GM06990 (cell line): Measurements from ENCODE around the gene RPL36.

ENCODE experiments used
- DNase-seq: peaks from one replicate; pipeline ENCODE4 v3.0.0-alpha.2; 2011; ENCODE audit not compliant: insufficient read length; ENCODE audit errors: extremely low read depth
- H3K27me3 ChIP-seq: replicated peaks from 2 replicates; pipeline ENCODE4 v1.6.0; 2011; ENCODE audit warnings: low read length; ENCODE audit not compliant: control insufficient read depth, insufficient read depth
- H3K36me3 ChIP-seq: 2 replicates; pipeline ENCODE4 v1.5.1; 2011; ENCODE audit warnings: low read length; ENCODE audit not compliant: control insufficient read depth, insufficient read depth
- H3K4me3 ChIP-seq: replicated peaks from 2 replicates; pipeline ENCODE4 v1.5.1; 2011; ENCODE audit warnings: low read depth, mild to moderate bottlenecking, control low read depth, low read length
- CTCF ChIP-seq: IDR thresholded peaks from 2 replicates; pipeline ENCODE4 v1.5.1; 2011; ENCODE audit warnings: low read length, control low read depth, mild to moderate bottlenecking, inconsistent platforms; ENCODE audit not compliant: insufficient read depth, poor library complexity, severe bottlenecking

Gene RPL36

GRCh38 chr19:5703819-5704818 lies 14.0 kb downstream of the RPL36 start:
- TF ChIP-seq CTCF, result no peak
- H3K27me3 ChIP-seq, result no peaks in the 10 kb centered on the region
- no peak overlapping the region for H3K4me3 ChIP-seq
- H3K36me3 ChIP-seq, result peaks cover 46% of the 10 kb centered on the region
- no peak for DNase-seq

GRCh38 chr19:5705552-5705951 lies 15.5 kb downstream of the RPL36 start:
- Histone ChIP-seq H3K36me3 (peaks cover 43% of the 10 kb centered on the region), H3K27me3 (no peaks in the 10 kb centered on the region), H3K4me3 (no peak overlapping the region)
- no peak for DNase-seq
- TF ChIP-seq CTCF, result no peak

GRCh38 chr19:5706876-5707573 lies 16.9 kb downstream of the RPL36 start:
- no peak for TF ChIP-seq CTCF
- Histone ChIP-seq H3K27me3 (no peaks in the 10 kb centered on the region), H3K36me3 (peaks cover 50% of the 10 kb centered on the region), H3K4me3 (no peak overlapping the region)
- DNase-seq, result no peak

GRCh38 chr19:5707576-5708575 lies 17.8 kb downstream of the RPL36 start:
- H3K27me3 ChIP-seq, result no peaks in the 10 kb centered on the region
- TF ChIP-seq CTCF, result no peak
- H3K36me3 ChIP-seq, result peaks cover 56% of the 10 kb centered on the region
- no peak for DNase-seq
- H3K4me3 ChIP-seq, result no peak overlapping the region

GRCh38 chr19:5711025-5711424 lies 20.9 kb downstream of the RPL36 start:
- no peak for DNase-seq
- H3K36me3 ChIP-seq, result peaks cover 39% of the 10 kb centered on the region
- no peaks in the 10 kb centered on the region for H3K27me3 ChIP-seq
- no peak for TF ChIP-seq CTCF
- no peak overlapping the region for H3K4me3 ChIP-seq
